Effector CD4-positive, alpha-beta T cell (primary cell): ENCODE data around the gene EML3.
"Not testable (repeated sequence)": the region's sequence is repeated elsewhere in the genome, so short reads cannot be mapped to it uniquely, and the experiment has no call there.

ENCODE experiments used
- DNase-seq: peaks from one replicate; pipeline ENCODE4 v3.0.0-alpha.2; 2020

Gene EML3

DNA sequence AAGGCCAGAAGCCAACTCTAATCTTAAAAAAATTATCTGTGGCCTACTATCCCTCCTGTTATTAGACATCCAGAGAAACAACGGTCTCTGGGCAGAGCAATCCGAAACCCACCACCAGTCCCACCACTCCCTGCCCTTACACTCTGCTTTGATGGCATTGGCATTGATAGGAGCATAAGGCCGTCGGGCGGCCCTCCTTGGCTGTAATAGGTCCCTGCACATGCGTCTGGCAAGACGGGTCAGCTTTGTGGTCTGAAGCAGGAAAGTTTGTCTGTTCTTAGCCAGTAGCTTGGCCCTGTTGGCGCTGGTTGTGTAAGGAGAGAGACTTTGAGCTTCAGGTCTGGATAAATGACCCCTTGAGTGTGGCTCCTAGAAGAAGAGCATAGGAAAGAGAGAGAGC is 17.5 kb downstream of the EML3 start:
- no peak for DNase-seq

DNA sequence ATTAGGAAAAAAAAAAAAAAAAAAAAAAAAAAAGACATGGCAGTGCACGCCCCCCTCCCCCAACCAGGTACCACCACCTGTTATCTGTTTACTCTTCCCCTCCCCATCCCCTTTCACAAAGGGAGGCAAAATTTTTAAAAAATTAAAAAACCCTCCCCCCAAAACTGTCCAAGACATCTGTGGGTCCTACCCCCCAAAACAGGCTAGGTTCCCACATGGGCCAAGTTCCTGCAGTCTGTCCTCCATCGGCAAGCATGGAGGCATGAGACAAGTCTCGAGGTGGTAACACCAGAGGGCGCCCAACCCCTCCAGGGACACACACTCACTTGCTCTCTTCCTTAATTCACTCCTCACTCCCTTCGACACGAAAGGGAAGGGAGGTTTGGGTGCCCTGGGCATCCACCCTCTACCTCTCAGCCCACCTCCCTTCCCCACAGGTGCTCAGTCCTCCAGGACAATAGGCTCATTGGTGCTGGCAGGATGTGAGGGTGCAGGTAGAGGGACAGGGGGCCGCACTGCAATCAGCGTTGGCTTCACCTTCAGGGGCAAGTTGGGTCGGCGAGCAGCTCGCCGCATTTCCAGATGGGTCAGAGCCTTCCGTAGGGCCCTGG is 19.0 kb downstream of the EML3 start:
- DNase-seq, result peak; percentile 70

DNA sequence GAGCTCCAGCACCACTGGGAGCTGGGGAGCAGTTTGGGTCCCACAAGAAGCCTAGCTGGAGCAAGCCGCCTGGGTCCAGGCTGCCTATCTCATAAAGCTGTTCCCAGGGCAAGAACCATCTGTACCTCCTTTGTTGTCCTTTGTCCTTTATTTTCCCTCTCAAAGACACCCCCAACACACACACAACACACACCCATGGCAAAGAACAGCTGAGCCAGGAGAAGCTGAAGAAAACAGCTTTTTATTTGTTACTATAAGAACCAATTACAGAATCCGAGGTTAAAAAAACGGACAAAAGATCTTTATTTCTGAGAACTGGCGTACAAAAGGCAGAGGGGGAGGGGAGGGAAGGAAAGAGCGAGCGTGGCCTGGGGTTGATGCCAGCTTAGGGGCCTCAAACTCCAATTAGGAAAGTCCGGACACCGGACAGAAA is 19.6 kb downstream of the EML3 start:
- no peak for DNase-seq

DNA sequence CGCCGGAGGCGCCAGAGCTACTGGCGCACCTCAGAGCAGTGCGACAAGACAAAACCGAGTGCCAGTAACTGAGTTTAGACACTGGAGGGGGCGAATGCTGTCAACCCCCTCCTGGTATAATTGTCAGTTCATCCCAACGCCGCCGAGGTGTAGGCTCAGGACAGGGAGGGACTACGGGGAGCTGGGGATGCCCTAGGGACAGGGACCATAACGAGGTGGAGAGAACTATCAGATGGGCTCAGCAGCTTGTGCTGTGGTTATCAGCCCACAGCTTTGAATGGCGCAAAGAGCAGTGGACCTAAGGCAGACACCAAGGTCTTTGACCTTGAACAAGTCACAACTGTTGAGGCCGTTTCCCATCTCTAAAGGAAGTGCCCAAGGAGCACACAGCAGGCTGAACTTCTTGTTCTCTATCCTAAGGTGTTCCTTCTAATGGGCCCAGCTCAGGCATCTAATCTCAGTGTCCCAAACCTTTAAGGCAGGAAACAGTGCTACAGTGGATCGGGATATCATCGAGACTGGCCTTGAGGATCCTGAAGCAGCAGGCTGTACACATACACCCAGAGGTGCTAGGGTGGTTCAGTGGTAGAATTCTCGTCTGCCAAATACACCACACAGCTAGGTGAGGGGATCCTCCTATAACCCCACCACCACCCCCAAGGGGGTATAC is 20.3 kb downstream of the EML3 start:
- DNase-seq, result no peak

DNA sequence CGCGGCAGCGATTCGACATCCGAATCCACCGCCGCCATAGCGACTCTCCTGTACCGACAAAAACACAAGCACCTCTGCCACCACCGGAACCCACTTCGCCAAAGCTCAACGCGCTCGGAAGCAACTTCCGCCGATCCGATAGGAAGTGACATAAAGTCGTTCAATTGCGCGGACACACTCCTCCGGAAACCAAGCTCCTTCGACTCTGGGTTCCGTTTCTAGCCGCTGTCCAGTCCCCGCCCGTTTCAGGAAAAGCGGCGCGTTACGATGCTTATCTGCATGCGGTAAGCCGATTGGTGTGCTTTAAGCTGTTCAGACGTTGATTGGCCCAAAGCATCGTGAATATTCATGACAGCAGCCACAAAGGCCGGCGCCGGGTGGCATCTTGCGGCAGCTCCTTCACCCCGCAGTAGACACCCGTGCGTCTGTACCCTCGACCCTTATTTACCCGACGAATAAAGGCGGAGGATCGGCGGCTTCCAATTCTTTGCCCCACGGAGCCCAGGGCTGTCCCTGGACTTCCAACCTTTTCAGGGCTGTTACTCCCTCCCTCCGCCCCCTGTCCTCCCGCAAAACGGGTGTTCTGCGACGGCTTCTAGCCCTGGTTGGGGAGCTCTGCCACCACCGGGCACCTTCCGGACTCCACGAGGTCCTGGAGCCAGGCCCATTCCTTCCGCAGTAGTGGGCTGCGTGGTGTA is 21.0 kb downstream of the EML3 start, which contains the start of gene TUT1:
TUT1 (minus strand) TSS at position 76 of the 698 bp plus-strand sequence; CDS start at position 38, 38 bp downstream.
- peak; percentile 94 for DNase-seq

DNA sequence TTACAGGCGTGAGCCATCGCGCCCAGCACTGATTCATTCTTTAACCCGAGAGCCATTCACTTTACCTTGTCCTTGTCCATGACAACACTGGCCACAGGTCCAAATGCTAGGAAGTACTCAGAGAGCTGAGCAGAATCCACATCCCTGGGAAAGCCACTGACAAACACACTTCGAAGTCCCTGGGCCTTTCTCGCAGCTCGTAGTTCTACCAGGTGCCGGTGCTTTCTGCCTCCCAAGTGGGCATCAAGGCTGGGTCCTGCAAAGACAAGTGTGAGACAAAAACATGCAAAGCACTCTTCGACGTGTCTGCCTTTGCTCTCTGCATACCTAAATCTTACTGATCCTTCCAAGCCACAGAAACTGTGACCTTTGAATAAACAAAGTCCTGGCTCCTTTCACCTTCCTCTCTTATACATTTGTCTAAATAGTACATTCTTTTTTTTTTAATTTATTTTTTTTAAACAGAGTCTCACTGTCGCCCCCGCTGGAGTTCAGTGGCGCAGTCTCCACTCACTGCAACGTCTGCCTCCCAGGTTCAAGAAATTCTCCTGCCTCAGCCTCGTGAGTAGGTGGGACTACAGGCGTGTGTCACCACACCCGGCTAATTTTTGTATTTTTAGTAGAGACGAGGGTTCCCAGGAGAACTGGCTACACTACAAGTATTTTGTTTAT is 23.5 kb downstream of the EML3 start:
- DNase-seq, result no peak

DNA sequence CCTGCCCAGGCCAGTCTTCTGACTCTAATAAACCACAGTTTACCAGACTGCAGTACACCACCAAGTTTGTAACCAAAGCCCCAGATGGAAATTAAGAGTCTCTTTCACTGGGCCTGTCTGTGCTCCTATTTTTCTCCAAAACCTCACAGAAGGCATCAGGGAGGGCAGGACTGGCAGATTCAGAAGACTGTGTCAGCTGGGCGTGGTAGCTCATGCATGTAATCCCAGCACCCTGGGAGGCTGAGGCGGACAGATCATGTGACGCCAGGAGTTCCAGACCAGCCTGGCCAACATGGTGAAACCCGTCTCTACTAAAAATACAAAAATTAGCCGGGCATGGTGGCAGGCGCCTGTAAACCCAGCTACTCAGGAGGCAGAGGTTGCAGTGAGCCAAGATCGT is 27.2 kb downstream of the EML3 start:
- not testable (repeated sequence) for DNase-seq

DNA sequence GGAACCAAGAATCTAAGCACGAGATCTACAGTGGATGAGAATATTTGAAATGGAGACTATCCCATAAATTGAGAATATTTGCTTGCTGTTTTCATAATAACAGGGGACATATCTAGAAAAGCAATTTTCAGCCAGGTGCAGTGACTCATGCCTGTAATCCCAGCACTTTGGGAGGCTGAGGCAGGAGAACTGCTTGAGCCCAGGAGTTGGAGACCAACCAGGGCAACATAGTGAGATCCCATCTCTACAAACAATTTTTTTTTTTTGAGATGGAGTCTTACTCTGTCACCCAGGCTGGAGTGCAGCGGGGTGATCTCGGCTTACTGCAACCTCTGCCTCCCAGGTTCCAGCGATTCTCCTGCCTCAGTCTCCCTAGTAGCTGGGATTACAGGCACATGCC is 30.8 kb downstream of the EML3 start:
- not testable (repeated sequence) for DNase-seq

DNA sequence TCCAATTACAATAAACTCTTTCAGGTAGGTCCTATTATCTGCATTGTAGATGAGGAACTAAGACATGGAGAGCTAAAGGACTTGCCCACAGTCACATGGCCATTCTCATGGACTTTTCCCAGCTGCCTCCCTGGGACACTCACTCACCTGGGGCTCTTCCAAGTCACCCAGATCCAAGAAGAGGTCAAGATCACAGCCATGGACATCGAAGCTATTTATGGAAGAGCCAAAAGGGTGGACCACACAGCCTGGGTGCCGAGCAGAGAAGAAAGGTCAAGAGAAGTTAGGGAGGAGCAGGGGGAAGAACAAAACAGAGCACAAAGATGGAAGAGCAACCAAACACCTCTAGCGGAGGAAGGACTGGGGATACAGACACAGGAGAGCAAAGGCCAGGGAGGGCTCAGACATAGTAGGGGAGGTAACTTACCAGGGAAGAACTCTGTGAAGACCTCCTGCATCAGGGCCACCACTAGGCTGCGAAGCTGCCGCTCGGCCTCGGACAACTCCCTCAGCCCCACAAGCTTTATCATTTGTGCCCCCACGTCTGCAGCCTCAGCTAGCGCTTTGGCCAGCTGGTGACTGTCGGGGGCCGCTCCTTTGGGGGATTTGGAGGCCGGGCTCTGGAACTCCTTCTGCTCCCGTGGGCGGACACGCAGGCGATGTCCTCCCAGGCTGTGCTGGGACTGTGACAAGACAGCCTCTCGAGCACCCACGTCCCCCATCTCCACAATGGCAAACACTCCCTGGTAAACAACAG is 31.4 kb downstream of the EML3 start:
- no peak for DNase-seq

DNA sequence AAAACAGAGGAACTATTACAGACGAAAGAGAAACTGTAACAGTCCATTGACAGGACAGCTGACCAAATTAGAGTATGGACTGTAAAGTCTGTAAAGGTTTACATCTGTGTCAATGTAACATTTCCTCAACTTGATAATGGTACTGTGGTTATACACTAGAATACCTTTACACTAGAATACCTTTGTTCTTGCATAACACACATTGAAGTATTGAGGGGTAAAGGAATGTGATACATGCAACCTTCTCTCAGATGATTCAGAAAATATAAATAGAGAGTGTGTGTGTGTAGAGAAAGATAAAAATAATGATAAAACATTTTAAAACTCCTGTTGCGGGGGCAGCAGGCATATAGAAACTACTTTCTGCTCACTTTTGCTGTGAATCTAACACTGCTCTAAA is 33.3 kb downstream of the EML3 start:
- no peak for DNase-seq

DNA sequence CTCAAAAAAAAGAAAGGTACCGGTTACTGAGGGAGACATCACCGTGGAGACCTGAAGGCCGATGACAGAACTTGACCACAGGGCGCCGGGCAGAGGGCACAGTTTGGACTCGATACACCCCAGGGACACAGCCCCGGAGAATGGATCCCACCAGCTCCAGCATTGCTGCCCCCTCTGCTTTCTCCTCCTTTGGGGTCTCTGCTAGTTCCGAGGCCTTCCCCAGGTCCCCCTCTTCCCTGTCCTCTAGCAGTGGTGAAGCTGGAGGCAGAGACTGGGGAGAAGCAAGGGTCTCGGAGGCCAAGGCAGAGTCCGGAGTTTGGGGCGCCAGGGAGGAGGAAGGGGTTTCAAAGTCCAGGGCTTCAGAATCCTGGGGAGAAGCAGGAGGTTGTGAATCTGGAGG is 34.0 kb downstream of the EML3 start:
- no peak for DNase-seq

DNA sequence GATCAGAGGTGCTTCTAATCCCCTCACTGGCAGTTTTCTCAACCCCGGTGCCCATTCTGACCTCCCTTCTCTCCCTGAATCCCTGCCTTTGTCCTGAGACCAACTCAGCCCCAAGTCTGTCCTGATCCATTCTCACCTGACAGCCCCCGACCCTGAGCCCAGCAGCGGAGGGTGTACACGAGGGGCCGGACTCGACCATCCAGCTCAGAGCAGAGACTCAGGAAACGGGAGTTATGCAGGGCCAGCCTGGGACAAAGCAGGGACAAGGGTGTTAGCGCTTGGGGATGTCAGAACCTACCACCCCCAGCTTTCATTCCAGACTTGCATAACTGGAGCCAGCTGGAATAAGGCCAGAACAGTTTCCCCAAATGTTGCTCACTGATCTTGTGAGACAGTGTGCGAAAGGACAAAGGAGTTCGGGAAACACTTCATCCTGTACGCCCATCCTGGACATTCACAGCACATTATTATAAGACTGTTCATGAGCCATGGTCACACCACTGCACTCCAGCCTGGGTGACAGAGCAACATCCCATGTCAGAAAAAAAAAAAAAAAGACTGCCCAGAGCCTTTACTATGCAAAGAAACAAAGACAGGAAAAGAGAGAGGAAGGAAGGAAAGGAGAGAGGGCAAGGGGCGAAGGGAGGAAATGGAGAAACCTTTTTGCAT is 35.4 kb downstream of the EML3 start:
- DNase-seq, result no peak

DNA sequence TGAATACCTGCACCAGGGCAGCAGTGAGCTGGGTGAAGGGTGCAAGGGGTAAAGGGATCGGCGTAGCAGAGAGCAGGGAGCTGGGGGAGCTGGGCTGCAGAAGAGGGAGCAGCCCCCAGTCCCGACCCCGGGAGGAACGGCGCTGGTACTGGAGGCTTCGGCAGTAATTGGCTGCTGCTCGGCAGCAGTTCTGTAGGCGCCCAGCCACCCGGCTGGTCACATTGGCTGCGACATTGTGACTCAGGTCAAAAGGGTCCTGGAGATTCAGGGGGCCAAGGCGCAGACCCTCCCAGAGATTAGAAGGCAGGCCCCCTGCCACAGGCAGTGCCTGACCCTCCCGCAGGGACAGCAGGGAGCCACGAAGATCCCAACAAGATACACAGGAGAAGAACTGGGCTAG is 36.7 kb downstream of the EML3 start:
- no peak for DNase-seq

DNA sequence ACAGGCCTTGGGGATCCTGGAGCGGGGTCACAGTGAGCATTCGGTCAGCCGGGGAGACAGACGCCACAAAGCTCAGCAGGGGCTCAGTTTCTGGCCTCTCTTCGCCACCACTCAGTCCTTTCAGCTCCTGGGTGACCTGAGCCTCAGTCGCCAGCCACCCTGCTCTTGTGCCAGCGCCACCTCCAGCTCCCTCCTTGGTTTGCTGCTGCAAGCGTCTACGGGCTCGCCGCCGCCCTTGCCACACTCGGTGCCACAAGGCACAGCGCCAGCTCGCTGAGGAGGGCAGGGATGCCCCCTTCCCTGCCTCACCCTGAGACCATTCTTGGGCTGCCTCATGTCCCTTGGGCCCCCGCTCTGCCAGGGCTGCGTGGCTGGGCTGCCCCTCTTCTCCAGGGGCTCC is 37.4 kb downstream of the EML3 start:
- DNase-seq, result no peak

DNA sequence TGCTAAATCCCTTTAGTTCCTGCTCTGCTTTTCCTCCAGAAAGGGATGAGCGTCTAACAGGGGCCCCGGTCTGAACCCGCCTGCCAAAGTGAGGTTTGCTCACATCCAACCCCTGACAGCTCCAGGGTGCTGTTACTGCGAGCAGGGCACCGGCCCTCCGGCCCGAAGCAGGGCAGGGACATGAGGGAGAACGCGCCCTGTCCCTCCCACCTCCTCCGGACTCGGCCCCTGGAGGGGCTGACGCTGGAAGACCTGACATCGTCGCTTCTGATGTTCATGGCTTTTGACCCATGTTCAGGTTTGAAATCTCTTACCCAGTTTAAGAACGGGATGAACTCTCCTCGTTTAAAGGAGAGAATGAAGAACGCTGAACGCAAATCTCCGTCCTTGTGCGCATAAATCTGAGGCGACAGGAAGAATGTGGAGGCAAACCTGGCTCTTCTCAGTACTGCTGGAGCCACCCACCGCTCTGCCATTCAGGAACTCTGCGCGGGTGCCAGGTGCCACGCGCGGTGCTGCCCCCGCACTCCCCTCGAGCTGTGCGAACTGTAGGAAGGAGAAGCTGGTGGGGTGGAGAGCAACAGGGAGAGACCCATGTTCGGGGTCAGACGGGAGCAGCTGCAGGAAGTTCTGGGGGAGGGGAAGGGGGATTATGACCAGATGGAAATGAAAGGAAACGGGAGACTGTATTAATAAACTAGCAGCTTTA is 38.1 kb downstream of the EML3 start:
- no peak for DNase-seq

DNA sequence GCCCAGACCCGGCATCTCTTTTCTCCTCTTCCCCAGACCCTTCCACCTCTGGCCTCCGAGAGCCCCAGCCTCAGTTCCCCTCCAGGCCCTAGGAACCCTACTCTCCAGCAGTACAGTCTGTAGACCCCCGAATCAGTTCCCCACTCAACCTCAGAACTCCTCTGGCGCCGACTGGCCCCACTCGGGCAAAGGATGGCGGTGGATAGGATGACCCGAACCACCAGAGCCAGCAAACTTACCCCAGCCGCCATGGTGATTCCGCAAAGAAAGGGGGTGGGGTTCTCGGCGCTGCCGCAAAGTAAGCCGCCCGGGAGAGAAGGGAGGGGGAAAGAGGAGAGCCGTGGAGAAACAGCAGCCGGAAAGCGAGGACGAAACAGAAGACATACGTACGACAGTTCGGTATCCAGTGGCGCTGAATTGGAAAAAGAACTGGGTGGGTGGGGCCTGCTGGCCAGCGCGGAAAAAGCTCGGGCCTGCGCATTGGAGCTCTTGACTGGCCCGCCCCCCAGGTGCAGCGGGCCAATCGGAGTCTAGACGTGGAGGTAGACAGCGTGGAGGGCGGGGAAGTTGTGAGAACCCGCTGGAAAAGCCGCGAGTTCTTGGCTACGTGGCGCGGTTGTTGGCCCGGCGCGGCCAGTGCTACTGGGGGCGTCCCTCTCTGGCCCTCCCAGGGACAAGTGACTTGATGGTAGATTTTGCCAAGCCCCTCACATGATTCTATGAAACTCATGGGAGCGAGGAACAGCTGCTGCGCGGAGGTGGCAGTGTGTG is 38.8 kb downstream of the EML3 start, which contains the start of gene EEF1G:
EEF1G (minus strand) TSS at position 300 of the 771 bp plus-strand sequence; CDS start at position 251, 49 bp downstream.
- DNase-seq, result peak; percentile 96

DNA sequence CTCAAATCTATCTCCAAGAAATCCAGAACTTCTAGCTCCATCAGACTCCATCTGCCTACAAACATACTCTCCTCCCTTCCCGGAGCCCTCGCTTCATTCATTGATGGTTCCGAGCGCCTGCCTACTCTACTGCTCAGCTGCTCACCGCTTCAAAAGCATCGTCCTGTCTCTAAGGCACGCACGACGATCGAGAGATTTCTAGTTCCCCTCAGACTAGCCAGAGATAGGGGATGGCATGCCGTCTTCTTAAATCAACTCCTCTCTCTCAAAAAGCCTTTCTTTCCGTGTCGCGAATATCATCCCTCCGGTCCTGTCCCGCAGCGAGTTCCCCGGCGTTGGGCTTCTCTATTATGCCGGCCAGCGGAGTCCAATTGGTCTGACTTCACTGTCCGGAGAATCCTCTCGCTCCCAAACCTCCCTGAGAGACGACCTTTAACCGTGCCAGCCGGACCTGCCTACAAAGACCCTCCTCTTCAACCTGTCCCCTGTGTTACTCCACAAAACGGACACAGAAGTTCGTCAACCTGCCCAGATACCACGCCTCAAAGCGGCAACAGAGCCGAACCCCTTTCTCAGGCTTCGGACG is 39.5 kb downstream of the EML3 start:
- no peak for DNase-seq

DNA sequence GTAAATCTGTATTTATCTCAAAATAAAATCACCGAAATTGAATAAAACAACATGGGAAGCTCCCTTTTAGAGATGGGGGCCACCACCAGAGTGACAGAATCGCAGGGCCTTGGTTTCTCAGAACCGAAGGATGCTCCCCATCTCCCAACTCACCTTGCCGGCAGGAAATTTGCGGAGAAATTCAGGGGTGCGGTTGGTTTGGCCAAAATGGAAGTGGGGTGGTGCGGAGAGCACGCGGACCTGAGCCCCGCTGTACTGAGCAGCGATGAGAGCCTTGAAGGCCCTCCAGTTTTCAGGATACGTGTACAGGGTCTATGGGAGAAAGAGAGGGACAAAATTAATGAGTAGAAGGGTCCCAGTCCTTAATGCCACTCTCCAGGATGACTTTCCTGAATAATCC is 40.1 kb downstream of the EML3 start:
- DNase-seq, result no peak

DNA sequence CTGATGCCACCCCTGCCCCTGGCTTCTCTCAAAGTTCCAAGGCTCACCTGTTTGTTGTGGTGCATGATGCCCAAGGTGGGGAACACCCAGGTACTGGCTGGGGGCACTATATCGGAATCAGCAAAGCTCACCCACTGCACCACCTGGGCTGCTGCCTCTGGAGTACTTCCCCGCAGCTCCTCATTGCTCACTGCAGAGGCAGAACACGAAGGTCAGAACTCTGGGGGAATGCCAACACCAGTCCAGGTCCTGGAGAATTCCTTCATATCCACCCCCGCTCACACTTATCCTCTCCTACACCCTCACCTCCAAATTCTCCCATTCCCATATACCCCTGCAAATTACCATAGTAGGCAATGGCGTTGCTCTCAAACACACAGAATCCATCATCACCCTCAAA is 41.1 kb downstream of the EML3 start:
- DNase-seq, result not testable (repeated sequence)

DNA sequence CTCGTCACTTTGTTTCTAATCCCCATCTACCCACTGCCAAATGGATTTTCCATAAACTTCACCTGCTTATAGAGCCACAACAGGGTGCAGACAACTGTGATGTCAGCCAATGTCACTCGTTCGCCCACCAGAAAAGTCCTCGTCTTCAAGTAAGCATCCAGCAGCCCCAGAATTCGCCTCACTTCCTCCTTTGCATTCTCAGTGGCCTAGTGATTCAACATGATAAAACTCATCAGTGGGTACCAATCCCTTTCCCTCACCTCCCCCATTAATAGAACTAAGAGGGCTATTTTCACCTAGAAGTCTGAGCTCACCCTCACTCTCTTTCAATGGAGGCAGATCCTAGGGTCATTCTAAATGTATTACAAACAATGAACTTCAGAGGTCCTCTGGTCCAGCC is 41.7 kb downstream of the EML3 start:
- DNase-seq, result not testable (repeated sequence)
